GM13976 (cell line): ENCODE data around the gene LY6G5B.

ENCODE experiments used
- DNase-seq: peaks from one replicate; pipeline ENCODE4 v3.0.0; 2012; ENCODE audit warnings: low spot score
- in situ Hi-C: fragments of 300-500 bp; cut with MboI; formaldehyde crosslinking; loops from one replicate; pipeline ENCODE4 v1.12.0; 2022; ENCODE audit warnings: low sequenced_read_pairs, mixed read lengths, inconsistent platforms; ENCODE audit not compliant: unreplicated experiment
- TF ChIP-seq, protein P1 (sequence below): IDR thresholded peaks from 2 replicates; pipeline ENCODE4 v1.5.1; 2012; ENCODE audit warnings: borderline replicate concordance, mild to moderate bottlenecking; ENCODE audit not compliant: insufficient read depth; ENCODE audit errors: extremely low read depth, missing control alignments, control extremely low read depth

LY6G5B gene

DNA sequence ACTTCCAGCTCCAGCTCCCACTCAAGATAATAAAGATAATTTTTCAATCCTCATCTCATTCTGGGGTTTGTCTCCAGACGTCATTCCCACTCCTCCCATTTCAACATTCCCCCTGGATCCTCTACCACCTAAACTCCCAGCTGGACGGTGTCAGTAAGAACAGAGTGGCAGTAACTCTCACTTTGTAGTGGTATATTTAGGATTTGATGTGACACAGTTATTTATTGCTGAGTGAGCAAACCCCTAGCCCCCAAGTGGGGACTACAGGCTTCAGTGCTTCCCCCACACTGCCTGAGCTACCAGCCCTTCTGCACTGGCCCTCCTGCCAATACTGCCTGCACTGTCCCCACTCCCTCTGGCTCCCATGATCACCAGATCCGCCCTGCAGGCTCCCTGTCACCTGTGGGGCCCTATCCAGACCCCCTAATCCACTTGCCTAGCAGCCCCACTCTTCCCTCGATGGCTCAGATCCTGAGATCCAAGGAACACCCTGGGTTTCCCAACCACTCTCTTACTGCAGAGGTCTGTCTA is 11.6 kb upstream of the LY6G5B start:
- in situ Hi-C loops: no loop called here
- TF ChIP-seq, protein P1, sequence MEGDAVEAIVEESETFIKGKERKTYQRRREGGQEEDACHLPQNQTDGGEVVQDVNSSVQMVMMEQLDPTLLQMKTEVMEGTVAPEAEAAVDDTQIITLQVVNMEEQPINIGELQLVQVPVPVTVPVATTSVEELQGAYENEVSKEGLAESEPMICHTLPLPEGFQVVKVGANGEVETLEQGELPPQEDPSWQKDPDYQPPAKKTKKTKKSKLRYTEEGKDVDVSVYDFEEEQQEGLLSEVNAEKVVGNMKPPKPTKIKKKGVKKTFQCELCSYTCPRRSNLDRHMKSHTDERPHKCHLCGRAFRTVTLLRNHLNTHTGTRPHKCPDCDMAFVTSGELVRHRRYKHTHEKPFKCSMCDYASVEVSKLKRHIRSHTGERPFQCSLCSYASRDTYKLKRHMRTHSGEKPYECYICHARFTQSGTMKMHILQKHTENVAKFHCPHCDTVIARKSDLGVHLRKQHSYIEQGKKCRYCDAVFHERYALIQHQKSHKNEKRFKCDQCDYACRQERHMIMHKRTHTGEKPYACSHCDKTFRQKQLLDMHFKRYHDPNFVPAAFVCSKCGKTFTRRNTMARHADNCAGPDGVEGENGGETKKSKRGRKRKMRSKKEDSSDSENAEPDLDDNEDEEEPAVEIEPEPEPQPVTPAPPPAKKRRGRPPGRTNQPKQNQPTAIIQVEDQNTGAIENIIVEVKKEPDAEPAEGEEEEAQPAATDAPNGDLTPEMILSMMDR: no peak
- no peak for DNase-seq

DNA sequence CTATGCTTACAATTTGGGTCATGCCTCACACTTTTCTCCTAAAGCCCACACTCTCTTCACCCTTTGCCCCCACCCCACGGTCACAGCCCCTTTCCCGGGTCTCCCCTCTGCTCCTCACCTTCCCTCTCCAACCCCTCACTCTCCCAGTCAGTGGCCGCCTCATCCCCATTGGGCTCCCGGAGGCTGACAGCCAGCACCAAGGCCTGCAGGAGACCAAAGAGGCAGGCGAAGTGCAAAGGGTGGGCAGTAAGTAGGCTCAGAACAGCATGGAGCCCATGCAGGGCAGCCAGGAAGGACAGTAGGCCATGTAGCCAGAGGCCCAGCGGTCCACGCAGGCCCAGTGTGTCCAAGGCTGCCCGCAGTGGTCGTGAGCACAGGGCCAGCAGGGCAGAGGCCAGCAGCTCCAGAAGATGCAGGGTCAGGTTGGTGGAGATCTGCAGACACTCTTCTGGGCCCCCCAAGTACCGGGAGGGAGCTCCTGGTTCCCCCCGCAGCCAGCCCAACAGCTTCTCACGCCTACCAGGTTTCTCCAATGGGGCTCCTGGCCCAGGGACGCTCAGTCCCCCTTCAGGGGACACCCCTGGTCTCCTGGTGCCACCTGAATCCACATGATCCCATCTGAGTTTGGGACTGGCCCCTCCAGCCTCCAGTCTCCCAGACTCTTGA is 10.7 kb upstream of the LY6G5B start:
- DNase-seq: no peak
- TF ChIP-seq, protein P1: no peak
- in situ Hi-C loops: no loop called here

DNA sequence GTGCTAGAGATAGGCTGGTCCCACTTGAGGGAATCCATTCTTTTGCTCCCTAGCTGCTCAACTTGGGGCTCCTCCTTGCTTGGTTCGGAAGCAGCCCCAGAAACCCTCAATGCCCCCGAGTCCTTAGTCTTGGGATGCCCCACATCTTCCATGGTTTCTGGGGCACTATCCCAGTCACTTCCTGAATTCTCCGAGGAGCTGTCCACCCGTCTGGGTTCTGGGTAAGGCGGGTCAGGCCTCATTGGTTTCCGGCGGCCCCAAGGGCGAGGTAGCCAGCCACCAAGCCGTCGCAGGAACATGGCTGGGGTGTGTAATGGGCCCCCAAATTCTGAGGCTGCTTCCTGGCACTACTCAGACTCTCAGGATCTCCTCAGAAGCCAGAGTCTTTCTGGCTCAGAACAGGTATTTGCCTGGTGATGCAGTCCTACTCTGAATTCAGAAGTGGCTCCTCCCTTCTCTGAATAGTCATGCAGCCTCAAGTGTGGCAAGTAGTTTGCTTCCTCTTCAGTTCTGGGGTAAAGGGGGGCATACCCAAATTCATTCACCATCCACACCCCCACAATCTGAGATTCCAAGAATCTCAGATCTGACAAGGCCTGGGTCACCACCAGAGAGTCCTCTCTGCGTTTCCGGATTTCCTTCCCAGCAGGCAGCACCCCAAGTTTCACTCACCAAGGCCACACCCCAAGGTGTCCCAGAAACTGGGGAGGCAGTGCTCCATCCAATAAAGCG is 10.0 kb upstream of the LY6G5B start:
- TF ChIP-seq, protein P1: no peak
- DNase-seq: no peak
- in situ Hi-C loops: no loop called here

GRCh38 chr6:31660381-31661261 is 9.2 kb upstream of the LY6G5B start, which contains the start of gene C6orf47:
TSS of gene C6orf47 (minus strand) at chr6:31660778. CDS start at chr6:31659947, 831 bp downstream.
- TF ChIP-seq, protein P1: no peak
- in situ Hi-C loops: no loop called here
- DNase-seq: peak; percentile 90

DNA sequence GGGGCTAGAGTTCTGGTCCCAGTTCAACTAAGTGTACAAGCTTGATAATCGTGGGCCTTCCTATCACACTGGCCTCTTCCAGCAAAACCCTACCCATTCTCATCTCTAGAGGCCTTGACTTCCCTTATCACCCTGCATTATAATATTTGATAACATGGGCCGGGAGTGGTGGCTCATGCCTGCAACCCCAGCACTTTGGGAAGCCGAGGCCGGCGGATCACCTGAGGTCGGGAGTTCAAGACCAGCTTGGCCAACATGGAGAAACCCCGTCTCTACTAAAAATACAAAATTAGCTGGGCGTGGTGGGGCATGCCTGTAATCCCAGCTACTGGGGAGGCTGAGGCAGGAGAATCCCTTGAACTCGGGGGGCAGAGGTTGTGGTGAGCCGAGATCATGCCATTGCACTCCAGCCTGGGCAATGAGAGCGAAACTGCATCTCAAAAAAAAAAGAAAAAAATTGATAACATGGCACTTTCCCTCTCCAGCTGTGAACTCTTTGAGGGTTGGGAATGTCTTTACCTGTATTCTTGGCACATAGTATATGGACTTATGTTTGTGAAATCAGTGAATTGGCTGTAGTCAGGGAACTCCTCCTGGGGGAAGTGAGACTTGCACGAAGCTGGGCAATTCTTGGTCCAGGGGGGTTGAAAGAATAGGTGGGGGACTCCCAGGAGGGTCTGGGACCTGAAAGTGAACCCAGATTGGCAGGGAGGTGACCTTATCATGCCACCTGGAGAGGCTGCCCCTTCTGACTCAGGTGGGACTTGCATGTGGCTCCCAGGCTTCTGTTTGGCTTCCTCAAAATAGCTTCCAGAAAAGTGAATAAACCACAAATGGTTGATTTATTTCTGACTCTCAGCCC is 8.3 kb upstream of the LY6G5B start:
- TF ChIP-seq, protein P1: no peak
- in situ Hi-C loops: no loop called here
- DNase-seq: no peak

DNA sequence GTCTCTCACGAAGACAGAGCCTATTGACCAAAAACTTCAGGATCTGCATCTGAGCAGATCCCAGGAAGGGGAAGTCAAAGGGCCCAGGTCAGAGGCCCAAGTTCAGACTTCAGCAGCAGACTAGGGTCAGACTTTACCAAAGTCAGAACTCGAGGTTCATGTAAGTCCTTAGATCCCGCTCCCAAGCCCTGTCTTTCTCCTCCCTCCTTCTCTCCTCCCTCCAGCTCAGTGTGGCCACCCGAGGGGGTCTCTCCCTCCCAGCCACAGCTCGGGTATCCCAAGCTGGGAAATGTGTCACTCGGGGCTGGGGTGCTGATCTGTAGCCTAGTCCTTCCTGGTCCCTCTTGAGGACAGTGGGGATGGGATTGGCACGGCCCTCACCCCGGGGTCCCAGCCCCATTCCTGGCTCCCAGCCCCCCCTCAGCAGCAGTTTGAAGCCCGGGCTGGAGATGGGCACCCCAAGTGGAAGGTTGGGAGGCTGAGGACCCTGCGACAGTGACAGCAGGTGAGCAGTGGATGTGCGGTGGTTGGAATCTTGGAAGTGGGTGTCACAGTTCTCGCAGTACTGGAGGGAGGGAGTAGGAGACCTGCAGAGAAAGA is 7.6 kb upstream of the LY6G5B start:
- in situ Hi-C loops: no loop called here
- no peak for DNase-seq
- TF ChIP-seq, protein P1: no peak
